H7 (cell line): ENCODE data around the gene GLRA3. TPM values are rescaled to one million over a fixed set of nuclear protein-coding genes. Genes with fewer than 3 reads are reported as not detected.

Experiments
- DNase-seq: peaks from one replicate; pipeline ENCODE4 v3.0.0; 2012
- H3K27me3 ChIP-seq: 2 replicates; pipeline ENCODE4 v1.6.0; 2011; ENCODE audit warnings: mild to moderate bottlenecking, low read length; ENCODE audit not compliant: control insufficient read depth, insufficient read depth
- H3K36me3 ChIP-seq: replicated peaks from 2 replicates; pipeline ENCODE4 v1.5.1; 2011; ENCODE audit warnings: low read length; ENCODE audit not compliant: control insufficient read depth, insufficient read depth
- H3K4me3 ChIP-seq: 2 replicates; pipeline ENCODE4 v1.5.1; 2011; ENCODE audit warnings: low read depth, mild to moderate bottlenecking, control low read depth, low read length, moderate library complexity; ENCODE audit not compliant: insufficient read depth
- total RNA-seq: library from RNA; depleted of rRNA; stranded (reverse); fragments of >200 nt; shearing (Covaris generic); gene quantifications from 2 replicates; pipeline ENCODE4 v1.2.3, GENCODE V29; 2014; rRNA removed

The GLRA3 gene
- total RNA-seq, 1 experiment from 2014 or later, result 0.28 TPM

GRCh38 chr4:174596513-174596912 lies 232.5 kb downstream of the GLRA3 start:
- no peaks in the 10 kb centered on the region for H3K27me3 ChIP-seq
- H3K4me3 ChIP-seq, result no peak overlapping the region
- DNase-seq, result no peak
- no peaks in the 10 kb centered on the region for H3K36me3 ChIP-seq

DNA sequence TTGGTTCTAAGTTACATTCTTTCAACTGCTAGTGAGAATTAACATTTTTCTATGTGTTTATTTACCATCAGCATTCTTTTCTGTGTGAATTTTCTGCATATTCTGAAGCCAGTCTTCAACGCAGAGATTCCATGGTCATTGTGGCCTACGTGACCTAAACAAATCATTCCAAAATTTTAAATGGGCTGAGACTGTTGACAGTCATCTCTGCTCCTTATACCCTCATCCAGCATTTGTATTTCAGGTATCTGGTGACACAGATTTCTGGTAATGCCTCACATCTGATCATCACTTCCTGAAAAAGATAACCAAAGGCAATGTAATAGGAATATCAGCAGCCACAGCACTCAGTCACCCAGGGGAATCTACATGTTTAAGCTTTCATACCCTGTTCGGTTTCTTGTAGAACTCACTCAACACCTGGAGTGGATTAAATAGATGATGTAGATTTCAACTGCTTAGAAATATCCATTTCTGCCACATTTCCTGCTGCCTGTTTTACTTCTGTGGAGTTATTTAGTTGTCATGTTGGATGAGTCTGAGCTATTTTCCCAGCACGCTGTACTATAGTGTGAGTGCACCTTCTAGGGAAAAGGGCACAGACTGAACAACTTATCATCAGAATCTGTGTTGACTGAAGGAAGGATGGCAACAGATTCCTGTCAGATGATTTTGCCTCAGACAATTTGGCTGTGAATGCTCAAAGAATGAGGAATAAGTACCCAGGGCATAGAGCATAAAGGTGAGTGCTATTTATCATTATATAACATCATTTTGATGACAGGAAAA lies 233.7 kb downstream of the GLRA3 start:
- DNase-seq, result no peak
- H3K4me3 ChIP-seq, result no peak overlapping the region
- no peaks in the 10 kb centered on the region for H3K27me3 ChIP-seq
- no peaks in the 10 kb centered on the region for H3K36me3 ChIP-seq

DNA sequence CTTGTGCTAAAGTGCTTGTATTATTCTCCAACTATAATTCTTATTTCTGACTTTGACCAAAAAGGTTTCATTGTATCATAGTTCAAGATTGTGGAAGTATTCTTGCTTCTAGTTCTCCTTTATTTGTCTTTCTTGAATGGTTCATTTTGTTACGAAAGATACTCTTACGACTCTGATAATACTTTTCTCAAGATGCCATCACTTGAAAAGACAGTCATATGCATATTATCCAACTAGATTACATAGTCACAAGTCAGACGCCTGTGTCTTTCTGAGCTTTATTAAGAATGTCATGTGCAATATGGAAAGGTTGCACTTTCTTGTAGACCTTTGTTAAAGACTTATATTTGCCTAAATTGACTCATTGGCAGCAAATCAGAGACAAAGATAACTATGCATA lies 235.3 kb downstream of the GLRA3 start:
- Histone ChIP-seq H3K36me3 (no peaks in the 10 kb centered on the region), H3K27me3 (no peaks in the 10 kb centered on the region), H3K4me3 (no peak overlapping the region)
- DNase-seq, result no peak

GRCh38 chr4:174592985-174593335 lies 236.1 kb downstream of the GLRA3 start:
- DNase-seq, result no peak
- Histone ChIP-seq H3K36me3 (no peaks in the 10 kb centered on the region), H3K27me3 (no peaks in the 10 kb centered on the region), H3K4me3 (no peak overlapping the region)

DNA sequence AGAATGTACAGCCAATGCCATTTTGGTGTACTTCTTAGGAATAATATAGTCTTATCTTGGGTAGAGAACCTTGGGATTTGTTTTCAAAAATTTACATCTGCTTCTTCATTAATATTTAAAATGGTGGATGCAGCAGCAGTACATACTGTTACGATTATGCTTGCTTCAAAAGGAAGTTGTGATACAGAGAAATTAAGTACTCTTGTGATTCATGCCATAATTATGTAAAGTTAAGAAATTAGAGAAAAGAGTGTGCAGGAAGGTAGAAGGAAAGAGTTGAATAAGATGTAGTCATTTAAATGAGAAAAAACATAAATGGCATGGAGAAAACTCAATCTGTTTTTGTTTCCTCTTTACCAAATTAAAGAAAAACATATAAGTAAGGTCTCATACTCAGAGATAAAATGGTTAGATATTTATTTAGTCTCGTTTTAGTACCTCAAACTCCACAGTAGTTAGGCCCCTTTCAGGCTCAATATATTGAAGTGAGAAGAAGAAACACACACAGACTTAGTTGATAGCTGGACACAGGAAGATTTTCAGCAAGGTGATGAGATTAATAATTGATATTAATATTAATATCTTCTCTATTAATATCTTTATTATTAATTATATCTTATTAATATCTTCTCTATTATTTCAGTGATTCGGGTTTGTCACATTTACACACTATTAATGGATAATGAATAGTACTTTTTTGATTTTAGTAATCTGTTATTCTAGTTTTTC lies 236.6 kb downstream of the GLRA3 start:
- no peak for DNase-seq
- Histone ChIP-seq H3K27me3 (no peaks in the 10 kb centered on the region), H3K4me3 (no peak overlapping the region), H3K36me3 (no peaks in the 10 kb centered on the region)

DNA sequence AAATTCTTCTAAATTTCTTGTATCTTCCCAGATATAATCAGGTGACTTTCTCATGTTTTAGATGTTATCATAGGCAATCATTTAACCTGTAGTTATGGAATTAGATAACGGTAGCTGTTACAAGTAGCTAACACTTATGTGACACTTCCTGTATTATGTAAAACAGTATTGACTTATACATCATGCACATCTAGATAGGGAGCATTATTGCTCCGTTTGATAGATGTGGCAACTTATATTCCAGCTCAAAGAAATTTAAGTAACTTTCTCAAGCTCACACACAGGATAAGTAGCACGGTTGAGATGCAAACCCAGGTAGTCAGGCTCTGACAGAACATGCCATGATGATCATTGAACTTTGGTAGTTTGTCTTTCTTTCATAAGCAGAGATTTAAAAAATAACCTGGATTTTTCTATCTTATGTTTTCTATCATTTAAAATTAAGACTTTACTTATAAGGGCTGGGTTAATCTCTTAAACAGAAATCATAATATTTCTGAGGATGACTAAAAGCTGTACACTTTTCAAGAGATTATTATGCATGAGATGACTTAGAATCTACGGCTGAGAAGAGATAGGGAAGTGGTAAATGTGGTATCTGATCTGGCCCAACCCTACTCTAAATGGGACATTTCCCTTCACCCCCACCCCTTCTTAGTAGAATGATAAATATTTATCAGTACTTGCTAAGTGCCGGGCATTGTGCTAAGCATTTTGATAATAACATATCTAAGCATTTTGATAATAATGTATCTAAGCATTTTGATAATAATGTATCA lies 237.6 kb downstream of the GLRA3 start:
- Histone ChIP-seq H3K4me3 (no peak overlapping the region), H3K36me3 (no peaks in the 10 kb centered on the region), H3K27me3 (no peaks in the 10 kb centered on the region)
- no peak for DNase-seq

DNA sequence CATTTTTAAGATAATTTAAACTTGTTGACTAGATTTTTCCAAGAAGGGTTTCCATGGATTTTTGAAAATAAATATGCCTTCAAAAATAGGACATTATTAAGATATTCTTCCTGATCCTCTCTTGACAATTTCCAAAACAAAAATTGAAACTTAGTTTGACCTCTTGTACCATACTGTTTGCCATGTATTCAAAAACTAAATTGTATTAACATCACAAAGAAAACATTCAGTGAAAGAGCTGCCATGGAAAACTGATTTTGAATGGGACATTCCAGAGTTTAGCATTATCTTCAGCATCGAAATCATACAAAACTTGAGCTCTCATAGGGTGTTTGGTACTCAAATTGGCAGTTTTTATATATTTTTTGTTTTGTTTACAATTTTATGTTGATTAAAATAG lies 238.7 kb downstream of the GLRA3 start:
- Histone ChIP-seq H3K36me3 (no peaks in the 10 kb centered on the region), H3K27me3 (no peaks in the 10 kb centered on the region), H3K4me3 (no peak overlapping the region)
- DNase-seq, result no peak

Other genes starting within 250 kb of the GLRA3 start
- gene ADAM29, start 89.1 kb upstream of the GLRA3 start, total RNA-seq, result 0.18 TPM in 1 of 2 replicates, not detected in the other